HG02642 (cell line): Measurements from ENCODE around the gene ATP5ME.
A peak's percentile ranks its signal among the peaks of the same experiment; 100 is the strongest.

Source experiments
- ATAC-seq: cut with Tn5 transposase; IDR thresholded peaks from one replicate; pipeline ENCODE4 v1.9.1; 2021; ENCODE audit warnings: mild to moderate bottlenecking; ENCODE audit not compliant: unreplicated experiment, poor library complexity

The ATP5ME gene

DNA sequence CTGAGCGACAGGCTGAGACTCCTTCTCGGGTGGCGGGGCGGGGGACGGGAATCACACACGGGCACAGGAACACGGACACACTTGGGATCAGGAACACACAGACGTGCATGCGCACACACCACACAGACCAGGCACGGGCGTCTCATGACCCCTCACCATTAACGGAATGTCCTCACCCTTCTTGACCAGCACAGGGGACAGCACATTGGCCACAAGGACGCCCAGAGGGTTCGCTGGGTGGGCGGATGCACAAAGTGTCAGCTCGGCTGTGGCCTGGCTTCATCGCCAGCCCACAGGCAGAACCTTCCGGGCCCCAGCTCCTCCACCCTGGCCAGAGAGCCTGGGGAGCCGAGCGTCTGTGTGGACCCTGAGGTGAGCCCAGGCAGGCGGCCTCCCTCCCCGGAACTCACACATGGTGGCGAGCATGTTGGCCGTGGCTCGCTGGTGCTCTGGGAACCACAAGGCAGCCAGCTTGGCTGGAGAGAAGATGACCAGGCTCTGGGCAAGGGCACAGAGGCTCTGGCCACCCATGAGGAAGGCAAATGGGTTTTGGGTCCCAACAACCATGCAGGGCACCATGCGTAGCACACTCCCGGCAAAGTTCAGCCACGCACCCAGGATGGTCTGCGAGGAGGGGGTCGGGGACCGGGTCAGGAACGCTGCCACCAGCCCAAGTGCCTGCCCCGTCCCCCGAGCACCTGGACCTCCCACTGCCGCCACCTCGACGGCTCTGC lies 11.8 kb upstream of the ATP5ME start:
- no peak for ATAC-seq

DNA sequence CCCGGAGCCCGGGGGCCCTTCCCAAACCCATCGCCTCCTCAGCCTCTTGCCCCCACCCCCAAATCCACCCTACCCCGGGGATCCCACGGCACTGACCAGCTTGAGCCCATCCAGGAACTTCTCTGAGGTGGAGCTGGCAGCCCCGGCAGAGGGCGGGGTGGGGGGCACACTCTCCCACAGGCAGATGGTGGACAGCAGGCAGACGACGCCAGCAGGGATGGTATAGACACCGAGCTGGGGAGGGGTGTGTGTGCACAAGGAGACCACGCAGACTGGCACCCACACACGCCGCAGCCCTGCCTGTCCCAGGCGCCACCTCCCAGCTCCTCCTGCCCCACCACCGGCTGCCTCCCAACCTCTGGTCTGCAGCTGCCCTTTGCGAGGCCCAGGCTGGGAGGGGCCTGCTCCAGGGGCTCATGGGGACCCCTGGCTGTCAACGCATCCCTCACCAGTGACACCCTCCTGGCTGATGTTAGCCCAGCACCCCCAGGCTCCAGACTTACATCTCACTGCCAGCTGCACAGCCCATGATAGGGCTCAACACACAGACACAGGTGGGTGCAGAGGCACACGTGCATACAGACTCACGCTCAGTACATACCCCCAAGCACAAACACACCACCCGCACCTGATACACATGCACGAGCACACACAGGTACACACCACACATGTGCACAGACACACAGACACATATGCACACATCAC lies 10.7 kb upstream of the ATP5ME start:
- ATAC-seq, result no peak

DNA sequence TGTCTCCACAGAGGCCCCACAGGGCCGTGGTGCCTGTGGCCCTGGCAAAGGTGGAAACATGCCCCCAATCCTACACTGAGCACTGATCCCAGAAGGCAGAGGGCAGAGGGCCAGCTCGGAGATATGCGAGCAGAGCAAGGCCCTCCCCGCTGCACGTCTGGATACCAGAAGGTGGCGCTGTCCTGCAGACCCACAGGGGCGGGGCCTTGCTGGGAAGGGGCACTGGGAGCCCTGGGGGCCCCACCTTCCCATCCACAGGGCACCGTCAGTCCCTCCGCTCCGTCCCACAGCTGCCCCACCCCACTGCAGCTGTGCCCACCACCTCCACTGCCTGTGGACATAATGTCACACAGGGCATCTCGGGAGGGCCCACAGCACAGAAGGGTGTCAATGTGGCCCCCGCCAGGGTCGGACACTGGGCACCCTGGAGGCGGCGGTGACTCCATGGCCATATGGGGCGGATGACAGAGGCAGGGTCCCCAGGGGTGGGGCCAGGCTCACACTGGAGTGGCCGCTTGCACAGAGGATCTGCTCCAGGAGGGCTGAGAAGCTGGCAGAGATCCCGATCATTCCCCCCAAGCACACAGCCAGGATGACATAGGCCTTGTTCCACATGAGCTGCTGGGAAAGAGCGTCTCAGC lies 10.0 kb upstream of the ATP5ME start:
- ATAC-seq, result no peak

GRCh38 chr4:683247-683897 lies 9.3 kb upstream of the ATP5ME start:
- no peak for ATAC-seq

GRCh38 chr4:682490-683172 lies 8.6 kb upstream of the ATP5ME start:
- ATAC-seq, result no peak

DNA sequence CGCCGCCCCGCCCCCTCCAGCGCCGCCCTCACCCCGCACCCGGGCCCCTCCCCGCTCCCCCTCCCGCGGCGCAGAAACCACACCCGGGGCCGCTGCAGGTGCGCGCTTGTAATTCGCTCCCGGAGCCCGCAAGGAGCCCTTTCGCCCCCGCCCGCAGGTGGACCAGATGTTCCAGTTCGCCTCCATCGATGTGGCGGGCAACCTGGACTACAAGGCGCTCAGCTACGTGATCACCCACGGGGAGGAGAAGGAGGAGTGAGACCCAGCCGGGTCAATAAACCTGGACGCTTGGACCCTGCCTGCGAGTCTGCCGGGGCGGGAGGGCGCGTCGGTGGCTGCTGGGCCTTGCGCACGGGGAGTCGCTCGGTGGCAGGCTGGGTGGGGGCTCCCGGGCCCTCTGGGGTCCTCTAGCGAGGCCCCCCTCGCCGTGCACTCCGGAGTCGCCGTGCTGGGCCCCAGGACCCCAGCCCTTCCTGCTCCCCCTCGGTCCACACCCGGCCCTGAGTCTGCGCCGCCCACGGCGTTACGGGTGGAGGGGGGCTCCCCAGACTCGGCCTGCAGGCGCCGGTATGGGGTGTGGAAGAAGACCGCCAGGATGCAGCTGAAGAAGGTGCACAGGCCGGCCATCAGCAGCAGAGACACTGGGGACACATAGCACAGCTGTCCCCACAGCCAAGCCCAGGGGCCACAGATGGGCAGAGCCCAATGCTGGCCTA lies 7.8 kb upstream of the ATP5ME start:
- no peak for ATAC-seq

GRCh38 chr4:680928-681645 lies 7.0 kb upstream of the ATP5ME start:
- ATAC-seq, result peak; percentile 40

DNA sequence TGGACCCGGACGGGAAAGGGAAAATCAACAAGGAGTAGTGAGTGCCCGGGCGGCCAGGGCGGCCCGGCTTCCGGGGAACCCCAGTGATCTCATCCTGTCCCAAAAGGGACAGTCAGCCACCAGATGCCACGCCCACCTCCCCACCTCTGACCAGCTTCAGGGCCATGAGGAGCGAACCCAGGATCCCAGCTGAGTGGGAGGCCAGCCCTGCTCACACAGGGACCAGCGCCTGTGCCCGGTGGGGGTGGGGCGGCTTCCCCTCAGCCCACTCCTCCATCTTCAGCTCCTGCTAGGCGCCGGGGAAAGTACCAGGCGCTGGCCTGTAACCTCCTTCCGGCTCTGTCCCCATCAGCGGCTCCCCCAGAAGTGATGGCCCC lies 6.5 kb upstream of the ATP5ME start:
- ATAC-seq, result peak; percentile 23

DNA sequence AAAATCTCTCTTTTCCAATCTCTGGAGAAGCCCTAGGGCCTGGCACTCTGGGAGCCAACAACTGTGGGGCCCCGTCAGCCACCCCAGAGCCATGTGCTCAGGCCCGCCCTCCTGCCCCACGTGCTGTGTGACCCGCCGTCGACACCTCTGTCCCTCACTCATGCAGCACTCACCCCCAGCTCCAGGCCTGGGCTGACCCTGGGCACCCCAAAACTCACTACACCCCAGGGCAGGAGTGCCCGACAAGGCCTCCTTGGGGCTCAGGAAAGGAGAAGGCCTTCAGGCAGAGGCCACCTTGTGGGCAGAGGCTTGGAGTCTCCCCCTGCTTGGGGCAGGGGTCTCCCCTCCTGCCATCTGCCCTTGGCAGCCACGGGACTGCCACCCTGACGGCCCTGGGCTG lies 6.0 kb upstream of the ATP5ME start:
- ATAC-seq, result no peak

DNA sequence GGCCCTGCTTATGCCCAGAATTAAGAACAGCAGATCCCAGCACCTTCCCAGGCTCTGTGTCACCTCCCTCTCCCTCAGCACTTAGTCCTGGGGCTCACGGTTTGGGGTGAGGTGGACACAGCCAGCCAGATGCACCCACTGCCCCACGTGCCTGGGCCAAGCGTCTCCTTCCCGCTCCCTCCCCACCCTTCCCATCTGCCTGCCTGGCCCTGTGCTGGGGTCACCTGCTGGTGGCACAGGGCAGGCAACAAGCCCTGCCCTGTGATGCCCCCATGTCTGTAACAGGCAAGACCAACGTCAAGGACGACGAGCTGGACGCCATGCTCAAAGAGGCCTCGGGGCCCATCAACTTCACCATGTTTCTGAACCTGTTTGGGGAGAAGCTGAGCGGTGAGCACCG lies 5.6 kb upstream of the ATP5ME start:
- ATAC-seq, result no peak

GRCh38 chr4:679104-679481 lies 5.0 kb upstream of the ATP5ME start:
- no peak for ATAC-seq

DNA sequence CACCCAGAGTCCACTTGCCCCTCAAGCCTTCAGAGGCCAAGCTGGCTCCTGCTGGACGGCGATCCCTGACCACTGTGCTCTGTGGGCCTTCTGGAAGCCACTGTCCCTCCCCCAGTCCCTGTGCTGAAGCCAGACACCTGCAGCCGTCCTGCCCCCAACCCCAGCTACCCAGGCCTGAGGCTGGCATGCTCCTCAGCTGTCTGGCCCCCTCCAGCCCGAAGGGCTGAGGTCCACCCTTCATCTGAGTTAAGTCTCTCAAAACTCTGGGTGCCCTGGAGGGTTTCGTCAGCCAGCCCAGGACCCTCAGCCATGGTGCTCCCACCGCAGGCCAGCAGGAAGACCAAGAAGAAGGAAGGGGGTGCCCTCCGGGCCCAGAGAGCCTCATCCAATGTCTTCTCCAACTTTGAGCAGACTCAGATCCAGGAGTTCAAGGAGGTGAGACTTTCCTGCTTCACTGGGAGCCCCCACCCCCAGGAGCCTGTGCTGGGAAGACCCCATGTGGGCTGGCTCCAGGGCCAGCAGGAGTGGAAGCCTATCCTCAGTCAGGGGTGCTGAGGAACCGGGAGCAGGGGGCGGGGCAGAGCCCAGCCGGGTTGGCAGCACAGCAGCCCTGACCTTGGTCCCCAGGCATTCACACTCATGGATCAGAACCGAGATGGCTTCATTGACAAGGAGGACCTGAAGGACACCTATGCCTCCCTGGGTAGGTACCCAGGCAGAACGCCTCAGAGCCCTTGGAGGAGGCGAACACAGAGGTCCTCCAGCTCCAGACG lies 4.4 kb upstream of the ATP5ME start:
- ATAC-seq, result no peak

- no peak for ATAC-seq
Observed at GRCh38 chr4:677431-678293, 3.6 kb upstream of the ATP5ME start.

GRCh38 chr4:676871-677235 lies 2.8 kb upstream of the ATP5ME start:
- no peak for ATAC-seq

DNA sequence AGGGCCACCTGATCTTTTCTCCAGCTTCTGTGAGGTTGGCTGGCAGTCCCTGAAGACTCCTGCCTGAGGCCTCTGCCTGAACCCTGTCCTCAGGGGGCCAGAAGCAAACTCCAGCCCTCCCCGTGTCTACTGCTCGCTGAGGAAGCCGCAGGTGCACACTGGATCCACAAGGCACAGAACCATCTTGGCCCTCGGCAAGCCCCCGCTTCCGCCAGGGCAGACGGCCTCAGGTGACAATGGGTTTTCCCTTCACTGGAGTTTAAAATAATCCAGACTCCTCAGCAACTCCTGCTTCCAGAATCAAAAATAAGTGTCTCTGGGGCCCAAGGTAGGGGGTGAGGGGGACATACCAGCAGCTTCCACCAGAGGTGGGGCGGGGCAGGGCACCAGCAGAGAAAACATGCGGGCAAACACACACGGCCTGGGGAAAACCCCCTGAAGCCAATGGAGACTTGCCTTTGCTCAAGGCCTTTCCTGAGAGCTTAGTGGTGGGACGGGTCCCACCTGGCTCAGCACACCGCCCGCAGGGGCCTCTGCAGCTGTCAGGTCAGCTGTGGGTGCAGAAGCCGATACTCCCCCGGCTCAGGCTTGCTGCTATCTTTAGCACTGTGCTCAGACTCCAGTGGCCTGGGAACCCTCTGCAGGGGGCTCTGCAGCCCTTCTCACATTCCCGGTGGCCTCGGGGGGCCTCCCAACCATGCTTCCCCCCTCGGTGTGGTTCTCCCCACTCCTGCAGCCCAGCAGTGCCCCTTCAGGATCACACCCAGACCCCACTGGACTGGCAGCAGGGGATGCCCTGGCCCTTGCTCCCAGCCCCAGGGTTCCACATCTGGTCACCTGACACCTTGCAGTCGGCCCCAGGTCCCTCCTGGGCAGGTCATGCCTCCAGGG lies 2.1 kb upstream of the ATP5ME start:
- peak; percentile 29 for ATAC-seq

GRCh38 chr4:675036-675882 lies 1.2 kb upstream of the ATP5ME start:
- no peak for ATAC-seq
